ENCODE measurements around the gene MED22. TPM values are rescaled to one million over a fixed set of nuclear protein-coding genes. Genes with fewer than 3 reads are reported as not detected.
A peak's percentile ranks its signal among the peaks of the same experiment; 100 is the strongest.

Gene MED22
- total and polyA plus RNA-seq, 8 donors = 21.8 to 29.2 (median 26.3) TPM

DNA sequence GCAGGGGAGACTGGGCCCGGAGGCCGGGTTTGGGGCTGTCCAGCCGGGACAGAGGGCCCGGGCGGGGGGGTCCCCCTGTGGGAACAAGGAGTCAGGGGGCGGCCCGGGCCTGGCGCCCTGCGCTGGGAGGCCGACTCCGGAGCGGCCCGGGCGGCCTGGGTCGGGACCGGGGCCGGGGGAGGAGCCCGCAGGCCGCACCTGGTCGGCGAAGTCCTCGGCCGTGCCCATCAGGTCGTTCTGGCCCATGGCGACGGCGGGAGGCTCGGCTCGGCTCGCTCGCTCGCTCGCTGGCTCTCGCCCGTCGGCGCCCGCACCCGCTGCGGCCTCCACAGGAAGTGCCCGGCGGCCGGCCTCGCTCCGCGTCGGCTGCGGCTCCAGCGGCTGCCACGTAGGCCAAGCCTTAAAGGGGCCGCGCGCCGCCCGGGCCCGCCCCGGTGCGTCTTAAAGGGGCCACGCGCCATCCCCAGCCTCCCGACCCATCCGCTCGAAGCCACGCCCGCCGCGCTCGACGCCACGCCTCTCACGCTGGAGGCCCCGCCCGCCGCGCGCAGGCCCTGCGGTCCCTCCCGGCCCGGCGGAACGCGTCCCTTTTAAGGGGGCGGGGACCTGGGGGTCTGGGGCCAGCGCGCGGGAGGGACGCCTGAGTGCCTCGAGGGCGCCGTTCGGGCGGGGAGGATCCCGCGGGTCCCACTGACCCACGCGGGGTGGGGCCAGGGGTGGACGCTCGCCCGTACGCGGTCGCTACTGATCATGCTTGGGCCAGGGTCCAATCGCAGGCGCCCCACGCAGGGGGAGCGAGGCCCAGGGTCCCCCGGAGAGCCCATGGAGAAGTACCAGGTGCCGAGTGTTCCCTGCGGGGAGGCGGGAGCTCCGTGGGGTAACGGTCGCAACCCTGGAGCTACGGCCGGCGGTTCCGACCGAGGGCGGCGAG is 28.1 kb upstream of the MED22 start, which contains the start of the genes STKLD1 and SURF4:
Gene STKLD1, plus strand, starts transcription at position 643 of the 931 bp plus-strand sequence. Its CDS starts 108 bp downstream, at position 751.
Gene SURF4, minus strand, starts transcription at position 337 of the 931 bp plus-strand sequence. Its CDS starts 91 bp downstream, at position 246.
- peaks cover 0 to 17% of the 10 kb centered on the region in 2 donors for H3K36me3 ChIP-seq
- peaks cover 13 to 51% of the 10 kb centered on the region in 2 donors for H3K4me1 ChIP-seq
- peak within 1 kb of the TSS; percentile 97 for H3K27ac ChIP-seq
- H3K4me3 ChIP-seq = peak within 1 kb of the TSS; percentile 91 to 97
- TF ChIP-seq, protein P1, sequence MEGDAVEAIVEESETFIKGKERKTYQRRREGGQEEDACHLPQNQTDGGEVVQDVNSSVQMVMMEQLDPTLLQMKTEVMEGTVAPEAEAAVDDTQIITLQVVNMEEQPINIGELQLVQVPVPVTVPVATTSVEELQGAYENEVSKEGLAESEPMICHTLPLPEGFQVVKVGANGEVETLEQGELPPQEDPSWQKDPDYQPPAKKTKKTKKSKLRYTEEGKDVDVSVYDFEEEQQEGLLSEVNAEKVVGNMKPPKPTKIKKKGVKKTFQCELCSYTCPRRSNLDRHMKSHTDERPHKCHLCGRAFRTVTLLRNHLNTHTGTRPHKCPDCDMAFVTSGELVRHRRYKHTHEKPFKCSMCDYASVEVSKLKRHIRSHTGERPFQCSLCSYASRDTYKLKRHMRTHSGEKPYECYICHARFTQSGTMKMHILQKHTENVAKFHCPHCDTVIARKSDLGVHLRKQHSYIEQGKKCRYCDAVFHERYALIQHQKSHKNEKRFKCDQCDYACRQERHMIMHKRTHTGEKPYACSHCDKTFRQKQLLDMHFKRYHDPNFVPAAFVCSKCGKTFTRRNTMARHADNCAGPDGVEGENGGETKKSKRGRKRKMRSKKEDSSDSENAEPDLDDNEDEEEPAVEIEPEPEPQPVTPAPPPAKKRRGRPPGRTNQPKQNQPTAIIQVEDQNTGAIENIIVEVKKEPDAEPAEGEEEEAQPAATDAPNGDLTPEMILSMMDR (IDR thresholded peaks at IDR 0.05) = peak in 1 of 2 donors; percentile 40
- ATAC-seq (peak; percentile 95), DNase-seq (peak; percentile 95 to 100 (median 96))
- no peaks in the 10 kb centered on the region for H3K9me3 ChIP-seq
- H3K27me3 ChIP-seq = no peaks in the 10 kb centered on the region
- intact Hi-C loops (cut with DNase I) = no loop called here

DNA sequence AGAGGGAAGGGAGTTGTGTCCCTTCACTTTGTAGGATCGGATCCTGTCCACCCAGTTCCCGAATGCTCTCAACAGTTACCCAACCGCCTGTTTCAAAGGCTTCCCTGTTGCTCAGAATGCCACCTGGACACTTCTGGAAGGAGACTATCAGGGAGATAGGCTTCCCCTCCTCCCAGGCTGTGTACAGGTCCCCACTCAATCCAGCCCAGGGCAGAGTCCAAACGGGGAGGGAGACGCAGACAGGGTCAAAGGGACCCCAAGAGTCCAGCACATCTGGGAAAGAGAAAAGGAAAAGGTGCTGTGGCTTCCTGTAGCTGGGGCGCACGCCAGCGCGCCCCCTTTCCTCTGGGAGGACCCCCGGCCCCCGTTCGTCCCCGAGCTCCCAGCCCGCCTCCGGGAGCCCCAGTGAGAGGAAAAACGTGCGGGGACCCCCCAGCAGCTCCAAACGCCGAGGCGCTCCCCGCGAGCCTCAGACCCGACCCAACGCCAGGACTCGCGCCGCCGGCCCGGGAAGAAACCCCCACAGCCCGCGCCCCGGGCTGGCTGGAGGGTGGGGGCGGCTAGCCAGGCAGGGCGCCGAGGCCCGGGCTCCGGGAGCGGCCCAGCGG is 27.3 kb upstream of the MED22 start:
- DNase-seq (peak in 1 of 4 donors; percentile 29), ATAC-seq (peak; percentile 41)
- H3K4me1 ChIP-seq = peaks cover 21 to 59% of the 10 kb centered on the region in 2 donors
- H3K36me3 ChIP-seq = peaks cover 0 to 25% of the 10 kb centered on the region in 2 donors
- TF ChIP-seq, protein P1 (IDR thresholded peaks at IDR 0.05) = no peak
- H3K4me3 ChIP-seq = peak overlapping the region; percentile 91 to 97
- H3K27me3 ChIP-seq = no peaks in the 10 kb centered on the region
- intact Hi-C loops (cut with DNase I) = no loop called here
- H3K27ac ChIP-seq = peak overlapping the region; percentile 97
- H3K9me3 ChIP-seq = no peaks in the 10 kb centered on the region

DNA sequence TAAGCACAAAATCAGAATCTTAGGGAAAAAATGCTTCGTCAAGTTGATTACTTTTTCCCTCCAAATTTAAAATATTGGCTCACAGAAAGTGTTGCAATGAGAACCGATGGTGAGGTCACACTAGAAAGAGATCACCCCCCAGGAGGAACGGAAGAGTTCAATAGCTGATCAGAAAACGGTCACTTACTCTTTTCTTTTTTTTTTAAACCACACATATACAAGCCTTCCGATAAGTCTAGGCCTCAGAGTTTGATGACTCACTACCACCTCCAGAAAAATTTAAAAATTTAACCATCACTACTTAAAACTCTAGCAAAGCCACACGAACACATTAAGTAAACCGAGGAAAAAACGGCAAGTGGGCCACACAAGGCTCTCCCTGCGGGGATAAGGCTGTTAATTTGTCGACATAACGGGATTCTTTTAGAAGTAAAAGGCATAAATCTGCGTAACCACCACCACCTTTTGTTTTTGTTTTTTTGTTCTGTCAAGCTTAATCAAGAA is 26.7 kb upstream of the MED22 start:
- Histone ChIP-seq H3K4me1 (peaks cover 25 to 64% of the 10 kb centered on the region in 2 donors), H3K36me3 (peaks cover 0 to 30% of the 10 kb centered on the region in 2 donors), H3K27me3 (no peaks in the 10 kb centered on the region), H3K9me3 (no peaks in the 10 kb centered on the region), H3K4me3 (peak overlapping the region; percentile 91 to 97), H3K27ac (peak overlapping the region; percentile 97)
- intact Hi-C loops (cut with DNase I) = no loop called here
- TF ChIP-seq, protein P1 (IDR thresholded peaks at IDR 0.05) = no peak
- ATAC-seq = no peak
- DNase-seq = no peak

DNA sequence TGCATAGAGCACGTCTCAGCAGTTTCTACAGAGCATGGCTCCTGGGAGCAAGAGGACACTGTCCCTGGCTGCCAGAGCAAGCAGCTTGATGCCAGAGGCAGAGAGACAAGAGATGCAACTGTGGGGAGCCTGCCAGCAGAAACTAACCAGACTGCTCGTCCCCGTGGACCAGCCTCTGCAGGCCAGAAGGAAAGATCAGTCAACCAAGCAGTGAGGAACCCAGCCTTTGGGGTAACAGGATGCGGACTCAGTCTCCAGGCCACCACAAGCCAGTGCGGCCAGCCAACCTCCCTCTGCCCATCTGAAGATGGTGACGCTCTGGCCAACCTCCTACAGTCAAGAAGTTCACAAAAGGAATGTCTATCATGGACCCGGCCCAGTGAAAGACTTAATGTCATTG is 24.2 kb upstream of the MED22 start:
- TF ChIP-seq, protein P1 (IDR thresholded peaks at IDR 0.05) = no peak
- Histone ChIP-seq H3K27ac (peak overlapping the region in 1 of 2 donors; percentile 41), H3K9me3 (no peaks in the 10 kb centered on the region), H3K27me3 (no peaks in the 10 kb centered on the region), H3K4me3 (no peak overlapping the region), H3K36me3 (peaks cover 0 to 50% of the 10 kb centered on the region in 2 donors), H3K4me1 (peaks cover 34 to 89% of the 10 kb centered on the region in 2 donors)
- intact Hi-C loops (cut with DNase I) = no loop called here
- no peak for ATAC-seq
- peak in 1 of 4 donors; percentile 28 for DNase-seq
